Cardiac fibroblast (primary cell): Measurements from ENCODE around the gene SEC23A.
A peak's percentile ranks its signal among the peaks of the same experiment; 100 is the strongest.
"Not testable (repeated sequence)": the region's sequence is repeated elsewhere in the genome, so short reads cannot be mapped to it uniquely, and the experiment has no call there.

ENCODE experiments used
- DNase-seq, 2 donors: peaks; one replicate each; pipeline versions ENCODE4 v3.0.0 to v3.0.0-alpha.2; 2010; ENCODE audit warnings: low read depth in 2 of 2
- H3K4me3 ChIP-seq, 2 donors: replicated peaks in 1 of 2; 1 replicate in 1 of 2; 2 replicates in 1 of 2; pipeline ENCODE4 v1.5.1; 2011; ENCODE audit warnings: low read depth in 2 of 2, low read length in 2 of 2, mild to moderate bottlenecking in 2 of 2, moderate library complexity in 1 of 2
- TF ChIP-seq, protein P1 (sequence below): IDR thresholded peaks from one replicate; pipeline ENCODE4 v1.5.1; 2011; ENCODE audit warnings: low read depth, mild to moderate bottlenecking, low read length, inconsistent platforms

Gene SEC23A

DNA sequence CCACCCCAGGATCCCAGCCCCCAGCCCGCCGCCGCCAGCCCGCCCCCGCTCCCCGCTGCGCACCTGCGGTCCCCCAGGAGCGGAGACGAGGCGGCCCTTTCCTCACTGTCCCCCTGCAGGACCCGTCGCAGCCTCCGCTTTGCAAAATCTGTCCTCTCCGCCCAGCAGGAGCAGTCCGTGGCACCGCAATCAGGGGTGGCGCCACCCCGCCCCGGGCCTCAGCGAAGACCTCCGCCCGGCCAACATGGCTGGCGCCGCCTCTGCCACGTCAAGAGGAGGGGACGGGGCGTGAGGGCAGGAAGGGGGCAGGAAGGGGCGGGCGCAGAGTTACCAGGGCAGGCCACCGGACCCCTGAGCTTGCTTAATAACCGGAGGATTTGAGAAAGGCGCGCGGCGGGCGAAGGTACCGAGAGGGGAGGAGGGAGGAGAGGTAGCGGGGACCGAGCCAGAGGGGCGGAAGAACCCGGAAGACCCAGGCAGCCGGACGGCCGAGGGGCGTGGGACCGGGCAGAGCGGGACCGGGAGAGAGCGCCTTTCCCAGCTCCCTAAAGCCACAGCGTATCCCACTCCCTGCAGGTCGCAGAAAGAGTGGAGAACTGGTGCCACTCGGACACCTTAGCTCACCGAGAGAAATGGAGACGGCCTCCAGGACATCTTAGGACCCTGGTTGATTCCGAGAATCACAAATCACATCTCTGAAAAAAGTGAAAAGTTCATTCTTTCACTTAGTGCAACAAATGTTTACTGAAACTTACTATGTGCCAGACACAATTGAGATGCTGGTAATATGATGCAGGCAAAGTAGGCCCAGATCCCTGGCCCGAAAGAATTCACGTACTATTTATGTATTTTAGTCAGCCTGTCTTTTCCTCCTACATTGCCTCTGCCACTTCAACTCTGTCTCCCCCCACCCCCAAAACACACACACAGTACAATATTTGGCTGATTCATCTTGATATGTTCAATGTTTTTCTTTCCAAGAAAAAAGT is at the start of gene SEC23A:
TSS of gene SEC23A (minus strand) at position 267 of the 989 bp plus-strand sequence. CDS start 7,117 bp downstream, outside the sequence.
- peak; percentile 88 to 94 for DNase-seq
- TF ChIP-seq, protein P1, sequence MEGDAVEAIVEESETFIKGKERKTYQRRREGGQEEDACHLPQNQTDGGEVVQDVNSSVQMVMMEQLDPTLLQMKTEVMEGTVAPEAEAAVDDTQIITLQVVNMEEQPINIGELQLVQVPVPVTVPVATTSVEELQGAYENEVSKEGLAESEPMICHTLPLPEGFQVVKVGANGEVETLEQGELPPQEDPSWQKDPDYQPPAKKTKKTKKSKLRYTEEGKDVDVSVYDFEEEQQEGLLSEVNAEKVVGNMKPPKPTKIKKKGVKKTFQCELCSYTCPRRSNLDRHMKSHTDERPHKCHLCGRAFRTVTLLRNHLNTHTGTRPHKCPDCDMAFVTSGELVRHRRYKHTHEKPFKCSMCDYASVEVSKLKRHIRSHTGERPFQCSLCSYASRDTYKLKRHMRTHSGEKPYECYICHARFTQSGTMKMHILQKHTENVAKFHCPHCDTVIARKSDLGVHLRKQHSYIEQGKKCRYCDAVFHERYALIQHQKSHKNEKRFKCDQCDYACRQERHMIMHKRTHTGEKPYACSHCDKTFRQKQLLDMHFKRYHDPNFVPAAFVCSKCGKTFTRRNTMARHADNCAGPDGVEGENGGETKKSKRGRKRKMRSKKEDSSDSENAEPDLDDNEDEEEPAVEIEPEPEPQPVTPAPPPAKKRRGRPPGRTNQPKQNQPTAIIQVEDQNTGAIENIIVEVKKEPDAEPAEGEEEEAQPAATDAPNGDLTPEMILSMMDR: no peak
- H3K4me3 ChIP-seq: peak within 1 kb of the TSS; percentile 83 to 86

DNA sequence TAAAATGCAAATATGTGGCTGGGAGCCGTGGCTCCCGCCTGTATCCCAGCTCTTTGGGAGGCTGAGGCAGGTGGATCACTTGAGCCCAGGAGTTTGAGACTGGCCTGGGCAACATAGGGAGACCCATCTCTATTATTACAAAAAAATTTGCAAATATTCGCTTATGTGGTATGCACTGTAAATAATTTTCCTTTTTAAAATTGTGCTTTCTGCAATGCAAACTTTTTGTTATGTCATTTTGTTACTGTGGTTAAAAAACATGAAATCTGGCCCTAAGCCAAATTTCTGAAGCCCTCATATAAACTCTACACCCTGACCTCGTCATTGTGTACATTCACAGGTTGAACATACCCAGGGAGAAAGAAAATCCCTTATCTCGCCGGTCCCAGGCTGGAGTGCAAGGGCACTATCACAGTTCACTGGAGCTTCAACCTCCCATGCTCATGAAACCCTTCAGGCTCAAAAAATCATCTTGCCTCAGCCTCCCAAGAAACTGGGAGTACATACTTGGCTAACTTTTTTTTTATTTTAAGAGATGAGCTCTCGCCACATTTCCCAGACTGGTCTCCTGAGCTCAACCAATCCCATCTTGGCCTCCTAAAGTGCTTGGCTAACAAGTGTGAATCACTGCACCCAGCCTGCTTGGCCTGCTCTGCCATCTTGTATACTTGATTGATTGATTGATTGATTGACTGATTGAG is 42.4 kb upstream of the SEC23A start:
- no peak overlapping the region for H3K4me3 ChIP-seq
- TF ChIP-seq, protein P1: no peak
- DNase-seq: no peak

DNA sequence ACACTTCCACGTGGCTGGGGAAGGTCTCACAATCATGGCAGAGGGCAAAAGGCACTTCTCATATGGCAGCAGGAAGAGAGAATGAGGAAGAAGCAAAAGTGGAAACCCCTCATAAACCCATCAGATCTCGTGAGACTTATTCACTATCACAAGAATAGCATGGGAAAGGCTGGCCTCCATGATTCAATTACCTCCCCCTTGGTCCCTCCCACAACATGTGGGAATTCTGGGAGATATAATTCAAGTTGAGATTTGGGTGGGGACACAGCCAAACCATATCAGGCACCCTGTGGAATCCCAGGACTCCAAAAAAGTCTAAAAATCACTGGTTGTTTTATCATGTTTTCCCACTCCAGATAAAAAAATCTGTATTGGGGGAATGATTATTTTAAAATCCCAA is 40.2 kb upstream of the SEC23A start:
- not testable (repeated sequence) for DNase-seq, H3K4me3 ChIP-seq

DNA sequence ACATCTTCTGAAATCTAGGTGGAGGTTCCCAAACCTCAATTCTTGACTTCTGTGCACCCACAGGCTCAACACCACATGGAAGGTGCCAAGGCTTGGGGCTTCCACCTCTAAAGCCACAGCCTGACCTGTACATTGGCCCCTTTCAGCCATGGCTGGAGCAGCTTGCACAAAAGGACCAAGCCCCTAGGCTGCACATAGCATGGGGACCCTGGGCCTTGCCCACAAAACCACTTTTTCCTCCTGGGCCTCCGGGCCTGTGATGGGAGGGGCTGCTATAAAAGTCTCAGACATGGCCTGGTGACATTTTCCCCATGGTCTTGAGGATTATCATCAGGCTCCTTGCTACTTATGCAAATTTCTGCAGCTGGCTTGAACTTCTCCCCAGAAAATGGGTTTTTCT is 38.6 kb upstream of the SEC23A start:
- DNase-seq, H3K4me3 ChIP-seq: not testable (repeated sequence)

DNA sequence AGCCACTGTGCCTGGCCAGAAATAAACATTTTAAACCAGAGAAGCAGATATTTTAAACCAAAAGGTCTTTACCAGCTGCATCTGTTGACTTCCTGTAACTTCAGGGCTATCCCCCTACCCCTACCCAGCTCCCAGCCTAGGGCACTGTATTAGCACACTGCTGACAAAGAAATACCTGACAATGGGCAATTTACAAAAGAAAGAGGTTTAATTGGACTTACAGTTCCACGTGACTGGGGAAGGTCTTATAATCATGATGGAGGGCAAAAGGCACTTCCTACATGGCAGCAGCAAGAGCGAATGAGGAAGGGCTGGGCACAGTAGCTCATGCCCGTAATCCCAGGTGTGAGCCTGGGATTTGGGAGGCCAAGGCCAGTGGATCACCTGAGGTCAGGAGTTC is 37.1 kb upstream of the SEC23A start:
- DNase-seq: no peak
- TF ChIP-seq, protein P1: no peak
- H3K4me3 ChIP-seq: no peak overlapping the region

DNA sequence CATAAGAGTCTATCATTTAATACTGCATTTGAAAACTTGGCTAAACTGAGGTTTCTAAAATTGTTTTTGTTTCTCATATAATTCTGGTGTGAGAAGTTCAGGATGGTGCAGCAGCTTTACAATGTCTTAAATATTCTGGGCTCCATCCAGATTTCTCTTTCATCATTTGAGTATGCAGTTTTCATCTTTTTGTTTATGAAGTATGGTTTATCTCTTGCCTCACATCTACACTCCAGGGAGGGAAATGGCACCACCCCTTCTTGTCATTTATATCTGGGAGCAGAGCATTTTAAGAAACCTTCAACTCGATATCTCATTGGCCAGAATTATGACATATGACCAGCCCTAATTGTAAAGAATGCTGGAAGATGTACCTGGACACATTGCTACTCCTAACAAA is 35.4 kb upstream of the SEC23A start:
- no peak overlapping the region for H3K4me3 ChIP-seq
- DNase-seq: peak; percentile 13 to 18
- TF ChIP-seq, protein P1: no peak

DNA sequence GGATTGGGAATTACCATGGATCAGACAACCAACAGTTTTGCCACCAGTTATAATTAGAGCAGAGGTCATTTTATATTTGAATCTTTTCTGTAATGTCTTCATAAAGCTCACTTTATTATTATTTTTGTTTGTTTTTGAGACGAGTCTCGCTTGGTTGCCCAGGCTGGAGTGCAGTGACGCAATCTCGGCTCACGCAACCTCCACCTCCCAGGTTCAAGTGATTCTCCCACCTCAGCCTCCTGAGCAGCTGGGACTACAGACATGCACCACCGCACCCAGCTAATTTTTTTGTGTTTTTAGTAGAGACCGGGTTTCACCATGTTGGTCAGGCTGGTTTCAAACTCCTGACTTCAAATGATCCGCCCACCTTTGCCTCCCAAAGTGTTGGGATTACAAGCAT is 34.8 kb upstream of the SEC23A start:
- H3K4me3 ChIP-seq, DNase-seq: not testable (repeated sequence)

DNA sequence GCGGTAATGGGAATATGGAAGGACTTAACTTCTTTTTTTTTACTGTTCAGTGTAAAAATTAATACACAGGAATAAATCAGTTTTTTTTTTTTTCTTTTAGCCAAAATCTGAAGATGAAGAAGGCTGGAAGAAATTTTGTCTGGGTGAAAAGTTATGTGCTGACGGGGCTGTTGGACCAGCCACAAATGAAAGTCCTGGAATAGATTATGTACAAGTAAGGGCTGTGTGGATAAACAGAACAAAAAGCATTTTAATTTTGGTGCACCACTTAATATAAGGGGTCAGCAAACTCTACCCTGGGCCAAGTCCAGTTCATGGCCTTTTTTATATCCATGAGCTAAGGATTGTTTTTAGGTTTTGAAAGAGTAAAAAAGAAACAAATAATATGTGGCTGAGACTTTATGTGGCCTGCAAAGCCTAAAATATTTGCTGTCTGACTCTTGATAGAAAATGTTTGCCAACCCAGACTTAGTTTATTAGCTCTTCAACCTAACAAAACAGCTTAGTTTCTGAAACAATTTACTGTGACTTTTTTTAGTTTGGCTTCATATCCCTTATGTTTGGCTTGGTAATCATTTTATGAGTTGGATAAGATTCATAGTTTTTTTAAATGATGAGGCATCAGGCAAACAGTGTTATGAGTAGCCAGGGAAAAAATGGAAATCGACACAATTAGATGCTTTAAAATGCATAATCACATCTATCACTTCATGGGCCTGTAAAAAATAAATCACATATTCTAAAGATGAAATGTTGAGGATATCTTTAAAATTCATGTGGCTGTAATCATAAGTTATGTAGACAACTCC is 19.5 kb upstream of the SEC23A start:
- TF ChIP-seq, protein P1: no peak
- H3K4me3 ChIP-seq: no peak overlapping the region
- DNase-seq: no peak
